CD8-positive, alpha-beta memory T cell (primary cell): ENCODE measurements around the gene ANK3. TPM values are rescaled to one million over a fixed set of nuclear protein-coding genes. Genes with fewer than 3 reads are reported as not detected.
A peak's percentile ranks its signal among the peaks of the same experiment; 100 is the strongest.

Source experiments
- CTCF ChIA-PET: fragments of 350-600 bp; sonication (Branson Sonifier 250); formaldehyde crosslinking; loops from one replicate; lab custom pipeline; 2021; ENCODE audit warnings: antibody characterized with exemption; lab: Charles Lee
- POLR2A ChIA-PET: fragments of 350-600 bp; sonication (Branson Sonifier 250); formaldehyde crosslinking; loops from one replicate; lab custom pipeline; 2021; ENCODE audit warnings: antibody characterized with exemption; lab: Charles Lee
- DNase-seq, 5 donors: peaks; one replicate each; pipeline versions ENCODE4 v3.0.0 to v3.0.0-alpha.2; 2020 to 2022; ENCODE audit warnings: mixed read lengths in 1 of 5
- H3K27ac ChIP-seq: one replicate; pipeline ENCODE4 v1.7.0; 2013; ENCODE audit warnings: low read depth, mild to moderate bottlenecking, low read length, moderate library complexity
- H3K27me3 ChIP-seq: 2 replicates; pipeline ENCODE4 v1.7.0; 2013; ENCODE audit warnings: low read length, mild to moderate bottlenecking; ENCODE audit not compliant: insufficient read depth, poor library complexity, severe bottlenecking
- H3K36me3 ChIP-seq: 2 replicates; pipeline ENCODE4 v1.7.0; 2013; ENCODE audit warnings: mild to moderate bottlenecking, low read length, moderate library complexity; ENCODE audit not compliant: insufficient read depth
- H3K4me1 ChIP-seq: 2 replicates; pipeline ENCODE4 v1.7.0; 2013; ENCODE audit warnings: mild to moderate bottlenecking, low read length, moderate library complexity; ENCODE audit not compliant: insufficient read depth
- H3K4me3 ChIP-seq: 2 replicates; pipeline ENCODE4 v1.7.0; 2013; ENCODE audit warnings: mild to moderate bottlenecking, low read length
- H3K9me3 ChIP-seq: 2 replicates; pipeline ENCODE4 v1.7.0; 2013; ENCODE audit warnings: mild to moderate bottlenecking, low read length
- H3K27ac Mint-ChIP-seq, 8 donors: one replicate each; pipeline ENCODE4 v1.8.0; 2020 to 2021; ENCODE audit warnings: mixed read lengths in 8 of 8, mild to moderate bottlenecking in 6 of 8, inconsistent platforms in 3 of 8, moderate library complexity in 3 of 8
- H3K27me3 Mint-ChIP-seq, 2 donors: one replicate each; pipeline ENCODE4 v1.8.0; 2020 to 2021; ENCODE audit warnings: mixed read lengths in 2 of 2, mild to moderate bottlenecking in 1 of 2, moderate library complexity in 1 of 2
- H3K36me3 Mint-ChIP-seq, 3 donors: one replicate each; pipeline ENCODE4 v1.8.0; 2020 to 2021; ENCODE audit warnings: mixed read lengths in 3 of 3, inconsistent platforms in 1 of 3, mild to moderate bottlenecking in 1 of 3
- H3K4me1 Mint-ChIP-seq, 3 donors: one replicate each; pipeline ENCODE4 v1.8.0; 2020 to 2021; ENCODE audit warnings: mixed read lengths in 3 of 3, inconsistent platforms in 1 of 3, mild to moderate bottlenecking in 1 of 3
- H3K4me3 Mint-ChIP-seq, 7 donors: one replicate each; pipeline ENCODE4 v1.8.0; 2020 to 2021; ENCODE audit warnings: mixed read lengths in 7 of 7, mild to moderate bottlenecking in 6 of 7, moderate library complexity in 4 of 7, inconsistent platforms in 2 of 7
- H3K9me3 Mint-ChIP-seq, 5 donors: one replicate each; pipeline ENCODE4 v1.8.0; 2020 to 2022; ENCODE audit warnings: mixed read lengths in 5 of 5, mild to moderate bottlenecking in 3 of 5, moderate library complexity in 2 of 5, inconsistent platforms in 1 of 5
- polyA plus RNA-seq: library from polyadenylated mRNA; unstranded; fragments of 300-500 nt; fragmentation: Illumina TruSeq; gene quantifications from one replicate; pipeline ENCODE4 v1.2.3, GENCODE V29; 2021
- total RNA-seq, 2 experiments: library from RNA; stranded (reverse); gene quantifications; one replicate each; pipeline ENCODE4 v1.2.3, GENCODE V29; 2021

ANK3 gene
- total and polyA plus RNA-seq, 3 experiments from 2014 or later: 10.2 to 12.8 (median 11.8) TPM

- H3K9me3 ChIP-seq: no peaks in the 10 kb centered on the region
- CTCF ChIA-PET: interaction anchor here (1.1 kb wide), 1 partner anchor 11 kb away, joined by 3 read pairs; no protein-coding TSS in a partner anchor
- H3K36me3 ChIP-seq: peaks cover 19% of the 10 kb centered on the region
- no peak overlapping the region for H3K4me3 ChIP-seq
- H3K27ac Mint-ChIP-seq: peak overlapping the region in 1 of 8 donors; percentile 27
- H3K4me1 ChIP-seq: no peaks in the 10 kb centered on the region
- POLR2A ChIA-PET: no interaction called here
- H3K36me3 Mint-ChIP-seq: peaks cover 0 to 24% (median 4%) of the 10 kb centered on the region in 3 donors
- H3K4me1 Mint-ChIP-seq: peaks cover 0 to 4% (median 0%) of the 10 kb centered on the region in 3 donors
- H3K27me3 ChIP-seq: no peaks in the 10 kb centered on the region
- H3K4me3 Mint-ChIP-seq: no peak overlapping the region
- no peak for DNase-seq
- H3K9me3 Mint-ChIP-seq: no peaks in the 10 kb centered on the region
- peaks cover 0 to 13% of the 10 kb centered on the region in 2 donors for H3K27me3 Mint-ChIP-seq
- no peak overlapping the region for H3K27ac ChIP-seq
Observed at GRCh38 chr10:60186315-60187071, 203.2 kb downstream of the ANK3 start.

GRCh38 chr10:60185421-60185820 is 204.3 kb downstream of the ANK3 start:
- H3K4me1 ChIP-seq: no peaks in the 10 kb centered on the region
- Mint-ChIP-seq H3K27me3 (peaks cover 1 to 8% of the 10 kb centered on the region in 2 donors), H3K27ac (no peak overlapping the region), H3K4me3 (no peak overlapping the region), H3K36me3 (peaks cover 0 to 28% (median 0%) of the 10 kb centered on the region in 3 donors), H3K4me1 (peaks cover 0 to 4% (median 0%) of the 10 kb centered on the region in 3 donors), H3K9me3 (no peaks in the 10 kb centered on the region)
- H3K36me3 ChIP-seq: peaks cover 23% of the 10 kb centered on the region
- CTCF ChIA-PET: interaction anchor here (1.1 kb wide), 1 partner anchor 10 kb away, joined by 3 read pairs; no protein-coding TSS in a partner anchor
- DNase-seq: no peak
- POLR2A ChIA-PET: no interaction called here
- no peaks in the 10 kb centered on the region for H3K9me3 ChIP-seq
- H3K4me3 ChIP-seq: no peak overlapping the region
- no peak overlapping the region for H3K27ac ChIP-seq
- no peaks in the 10 kb centered on the region for H3K27me3 ChIP-seq

DNA sequence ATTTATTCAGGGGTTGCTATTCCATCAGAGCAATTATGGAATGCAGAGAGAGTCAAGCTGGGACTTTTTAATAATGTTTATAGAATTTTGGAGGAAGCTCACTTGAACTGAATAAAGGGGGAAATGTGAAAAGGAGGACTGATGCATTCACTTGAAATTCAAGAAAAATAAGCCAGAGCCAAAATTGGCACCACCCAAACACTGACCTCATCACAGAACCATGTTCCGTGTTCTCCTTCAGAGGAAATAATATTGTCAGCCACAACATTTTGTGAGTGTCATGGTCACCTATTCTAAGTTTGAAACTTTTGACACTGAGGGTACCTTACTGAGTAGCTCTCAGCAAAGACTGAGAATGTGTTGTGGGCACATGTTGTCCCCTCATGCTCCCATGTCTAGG is 207.0 kb downstream of the ANK3 start:
- CTCF ChIA-PET: no interaction called here

GRCh38 chr10:60176925-60177324 is 212.8 kb downstream of the ANK3 start:
- Histone ChIP-seq H3K4me3 (no peak overlapping the region), H3K36me3 (peaks cover 14% of the 10 kb centered on the region), H3K27me3 (no peaks in the 10 kb centered on the region), H3K4me1 (no peaks in the 10 kb centered on the region), H3K9me3 (no peaks in the 10 kb centered on the region), H3K27ac (no peak overlapping the region)
- Mint-ChIP-seq H3K4me1 (no peaks in the 10 kb centered on the region), H3K36me3 (peaks cover 0 to 38% (median 1%) of the 10 kb centered on the region in 3 donors), H3K9me3 (no peaks in the 10 kb centered on the region), H3K27ac (no peak overlapping the region), H3K4me3 (no peak overlapping the region), H3K27me3 (peaks cover 3 to 5% of the 10 kb centered on the region in 2 donors)
- CTCF ChIA-PET: no interaction called here
- DNase-seq: no peak
- POLR2A ChIA-PET: no interaction called here

More for the DNA sequence above, 207.0 kb downstream of the ANK3 start:
- Mint-ChIP-seq H3K4me3 (no peak overlapping the region), H3K4me1 (peaks cover 0 to 4% (median 0%) of the 10 kb centered on the region in 3 donors), H3K27ac (no peak overlapping the region), H3K9me3 (no peaks in the 10 kb centered on the region), H3K36me3 (peaks cover 0 to 26% (median 0%) of the 10 kb centered on the region in 3 donors), H3K27me3 (peaks cover 4 to 5% of the 10 kb centered on the region in 2 donors)
- Histone ChIP-seq H3K27ac (no peak overlapping the region), H3K36me3 (peaks cover 19% of the 10 kb centered on the region), H3K27me3 (no peaks in the 10 kb centered on the region), H3K9me3 (no peaks in the 10 kb centered on the region), H3K4me3 (no peak overlapping the region), H3K4me1 (no peaks in the 10 kb centered on the region)
- POLR2A ChIA-PET: no interaction called here
- DNase-seq: no peak

GRCh38 chr10:60175441-60175971 is 214.2 kb downstream of the ANK3 start:
- Mint-ChIP-seq H3K27me3 (peaks cover 3 to 4% of the 10 kb centered on the region in 2 donors), H3K9me3 (no peaks in the 10 kb centered on the region), H3K4me1 (no peaks in the 10 kb centered on the region), H3K4me3 (no peak overlapping the region), H3K36me3 (peaks cover 0 to 33% (median 1%) of the 10 kb centered on the region in 3 donors), H3K27ac (no peak overlapping the region)
- no peak overlapping the region for H3K27ac ChIP-seq
- H3K9me3 ChIP-seq: no peaks in the 10 kb centered on the region
- H3K4me3 ChIP-seq: no peak overlapping the region
- H3K27me3 ChIP-seq: no peaks in the 10 kb centered on the region
- POLR2A ChIA-PET: no interaction called here
- DNase-seq: no peak
- H3K4me1 ChIP-seq: no peaks in the 10 kb centered on the region
- CTCF ChIA-PET: interaction anchor here (1.0 kb wide), 1 partner anchor 10 kb away, joined by 3 read pairs; no protein-coding TSS in a partner anchor
- peaks cover 11% of the 10 kb centered on the region for H3K36me3 ChIP-seq

- POLR2A ChIA-PET: no interaction called here
- Histone ChIP-seq H3K9me3 (no peaks in the 10 kb centered on the region), H3K27ac (no peak overlapping the region), H3K27me3 (no peaks in the 10 kb centered on the region), H3K36me3 (peaks cover 11% of the 10 kb centered on the region), H3K4me1 (no peaks in the 10 kb centered on the region), H3K4me3 (no peak overlapping the region)
- no peaks in the 10 kb centered on the region for H3K4me1 Mint-ChIP-seq
- peaks cover 0 to 3% of the 10 kb centered on the region in 2 donors for H3K27me3 Mint-ChIP-seq
- no peaks in the 10 kb centered on the region for H3K9me3 Mint-ChIP-seq
- no peak for DNase-seq
- H3K27ac Mint-ChIP-seq: no peak overlapping the region
- H3K36me3 Mint-ChIP-seq: peaks cover 0 to 30% (median 1%) of the 10 kb centered on the region in 3 donors
- CTCF ChIA-PET: no interaction called here
- no peak overlapping the region for H3K4me3 Mint-ChIP-seq
Observed at GRCh38 chr10:60172363-60172990, 217.2 kb downstream of the ANK3 start.

DNA sequence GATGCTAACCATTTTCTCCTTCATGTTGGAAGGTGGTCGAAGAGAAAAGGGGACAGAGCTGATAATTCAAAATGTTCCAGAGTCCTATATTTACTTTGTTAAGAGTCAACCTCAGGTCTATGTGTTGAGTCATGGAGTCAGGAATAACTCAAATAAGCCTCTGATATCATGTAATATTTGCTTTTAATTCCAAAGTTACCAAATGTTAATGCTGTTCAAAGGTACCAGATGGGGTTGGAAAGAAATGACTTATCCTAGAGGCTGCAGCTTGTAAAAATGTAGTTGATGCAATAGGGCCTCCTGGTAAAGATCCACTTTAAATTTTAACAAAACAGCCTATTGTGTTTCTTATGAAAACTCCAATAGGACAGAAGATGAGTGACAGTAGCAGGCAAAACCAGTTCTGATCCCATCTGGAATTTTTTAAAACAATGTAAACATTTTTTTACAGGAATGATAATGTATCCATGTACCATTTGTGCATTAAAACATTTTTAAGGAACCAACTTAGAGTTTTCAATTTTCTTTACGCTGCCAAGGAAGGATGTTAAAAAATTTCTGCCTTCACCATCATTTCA is 218.2 kb downstream of the ANK3 start:
- Mint-ChIP-seq H3K4me3 (no peak overlapping the region), H3K36me3 (peaks cover 0 to 25% (median 1%) of the 10 kb centered on the region in 3 donors), H3K27me3 (peaks cover 0 to 3% of the 10 kb centered on the region in 2 donors), H3K4me1 (no peaks in the 10 kb centered on the region), H3K27ac (no peak overlapping the region), H3K9me3 (no peaks in the 10 kb centered on the region)
- DNase-seq: no peak
- CTCF ChIA-PET: no interaction called here
- Histone ChIP-seq H3K4me1 (no peaks in the 10 kb centered on the region), H3K4me3 (no peak overlapping the region), H3K9me3 (no peaks in the 10 kb centered on the region), H3K27ac (no peak overlapping the region), H3K27me3 (no peaks in the 10 kb centered on the region), H3K36me3 (peaks cover 11% of the 10 kb centered on the region)
- POLR2A ChIA-PET: no interaction called here
